HepG2 (cell line): ENCODE results near the gene APOC1. TPM values are rescaled to one million over a fixed set of nuclear protein-coding genes. Genes with fewer than 3 reads are reported as not detected.
A peak's percentile ranks its signal among the peaks of the same experiment; 100 is the strongest.

ENCODE experiments used
- ARNTL ChIP-seq: sonication (generic); formaldehyde crosslinking; IDR thresholded peaks from 2 replicates; pipeline ENCODE4 v1.4.0; 2020; ENCODE audit warnings: mild to moderate bottlenecking, missing genetic modification reagents
- ATF7-NPFF ChIP-seq: sonication (generic); formaldehyde crosslinking; IDR thresholded peaks from 2 replicates; pipeline ENCODE4 v1.8.1; 2023; ENCODE audit warnings: mild to moderate bottlenecking, low read depth, missing genetic modification reagents, moderate library complexity
- BRCA1 ChIP-seq: sonication (generic); formaldehyde crosslinking; IDR thresholded peaks from 2 replicates; pipeline ENCODE4 v1.4.0; 2020; ENCODE audit warnings: missing genetic modification reagents
- FOXJ3 ChIP-seq: sonication (generic); formaldehyde crosslinking; IDR thresholded peaks from 2 replicates; pipeline ENCODE4 v1.4.0; 2020; ENCODE audit warnings: missing genetic modification reagents, mild to moderate bottlenecking, borderline replicate concordance
- HNRNPH1 ChIP-seq: fragments of 200-400 bp; formaldehyde crosslinking; optimal IDR thresholded peaks from 2 replicates; pipeline ENCODE3; 2017; ENCODE audit warnings: mild to moderate bottlenecking, low read depth, low read length
- IKZF4 ChIP-seq: sonication (generic); formaldehyde crosslinking; IDR thresholded peaks from 2 replicates; pipeline ENCODE4 v1.5.1; 2020; ENCODE audit warnings: borderline replicate concordance, mild to moderate bottlenecking, low read depth, missing genetic modification reagents; ENCODE audit errors: not compliant biosample characterization
- JDP2 ChIP-seq: sonication (generic); formaldehyde crosslinking; IDR thresholded peaks from 2 replicates; pipeline ENCODE4 v1.8.1; 2022; ENCODE audit warnings: missing genetic modification reagents, borderline replicate concordance
- KAT8 ChIP-seq: IDR thresholded peaks from 2 replicates; pipeline ENCODE4 v1.6.1; 2016; ENCODE audit warnings: missing genetic modification reagents, missing compliant biosample characterization
- KMT2B ChIP-seq: IDR thresholded peaks from 2 replicates; pipeline ENCODE4 v1.6.1; 2016; ENCODE audit warnings: missing genetic modification reagents, missing compliant biosample characterization
- MBD4 ChIP-seq: IDR thresholded peaks from 2 replicates; pipeline ENCODE4 v1.6.1; 2012; ENCODE audit warnings: low read length, inconsistent platforms, borderline replicate concordance
- NFIC ChIP-seq: IDR thresholded peaks from 2 replicates; pipeline ENCODE4 v1.6.1; 2012; ENCODE audit warnings: mild to moderate bottlenecking, low read length, inconsistent platforms
- SSRP1 ChIP-seq: IDR thresholded peaks from 2 replicates; pipeline ENCODE4 v1.6.1; 2016; ENCODE audit warnings: control low read depth
- ZFP82 ChIP-seq: sonication (generic); formaldehyde crosslinking; IDR thresholded peaks from 2 replicates; pipeline ENCODE4 v1.5.1; 2020; ENCODE audit warnings: mild to moderate bottlenecking, missing genetic modification reagents, borderline replicate concordance
- ZNF235 ChIP-seq: sonication (generic); formaldehyde crosslinking; IDR thresholded peaks from 2 replicates; pipeline ENCODE4 v1.8.1; 2023; ENCODE audit warnings: mild to moderate bottlenecking, missing genetic modification reagents, borderline replicate concordance
- ZNF30 ChIP-seq: sonication (generic); formaldehyde crosslinking; IDR thresholded peaks from 2 replicates; pipeline ENCODE4 v1.5.0; 2020; ENCODE audit warnings: mild to moderate bottlenecking, missing genetic modification reagents
- ZNF460 ChIP-seq: sonication (generic); formaldehyde crosslinking; IDR thresholded peaks from 2 replicates; pipeline ENCODE4 v1.5.1; 2020; ENCODE audit warnings: missing genetic modification reagents, mild to moderate bottlenecking, borderline replicate concordance
- ZNF546 ChIP-seq: sonication (generic); formaldehyde crosslinking; conservative IDR thresholded peaks from 2 replicates; pipeline ENCODE4 v1.8.1; 2023; ENCODE audit warnings: mild to moderate bottlenecking, missing genetic modification reagents
- polyA plus RNA-seq, 8 experiments: library from polyadenylated mRNA; depleted of rRNA in 3 of 8; stranded (reverse) in 7 of 8; unstranded in 1 of 8; fragments of >200 nt; fragmentation: Illumina TruSeq in 4 of 8; extraction: Trizol in 4 of 8; gene quantifications; 2 replicates each; pipeline versions ENCODE4 v1.2.1 to v1.2.3, GENCODE V29; 2011 to 2016; ENCODE audit warnings: low read depth in 4 of 8, missing spikeins in 1 of 8, mixed read lengths in 1 of 8; ENCODE audit not compliant: insufficient read depth in 1 of 8
- total RNA-seq, 5 experiments: library from RNA; depleted of rRNA; stranded (reverse); fragments of >200 nt; fragmentation: Illumina TruSeq; extraction: Trizol; gene quantifications; 2 replicates each; pipeline ENCODE4 v1.2.3, GENCODE V29; 2016; ENCODE audit warnings: low read depth in 1 of 5
- TF ChIP-seq, protein P1 (sequence below): IDR thresholded peaks from 2 replicates; pipeline ENCODE4 v1.6.1; 2016; ENCODE audit warnings: control low read depth
- TF ChIP-seq, protein P2 (sequence below): sonication (generic); formaldehyde crosslinking; IDR thresholded peaks from 2 replicates; pipeline ENCODE4 v1.5.0; 2020; ENCODE audit warnings: mild to moderate bottlenecking, missing genetic modification reagents
- TF ChIP-seq, protein P3 (sequence below): sonication (generic); formaldehyde crosslinking; IDR thresholded peaks from 2 replicates; pipeline ENCODE4 v1.4.0; 2020; ENCODE audit warnings: mild to moderate bottlenecking, low read depth, missing genetic modification reagents
- TF ChIP-seq, protein P4 (sequence below): sonication (generic); formaldehyde crosslinking; conservative IDR thresholded peaks from 2 replicates; pipeline ENCODE4 v1.5.0; 2020; ENCODE audit warnings: missing genetic modification reagents
- TF ChIP-seq, protein P5 (sequence below): sonication (generic); formaldehyde crosslinking; IDR thresholded peaks from 2 replicates; pipeline ENCODE4 v1.8.1; 2023; ENCODE audit warnings: missing genetic modification reagents, mild to moderate bottlenecking, borderline replicate concordance
- TF ChIP-seq, protein P6 (sequence below): IDR thresholded peaks from 2 replicates; pipeline ENCODE4 v1.6.1; 2012; ENCODE audit warnings: inconsistent platforms

The APOC1 gene
- total and polyA plus RNA-seq, 2 of the 13 experiments (the other 11 are each of a cell fraction or from before 2014, with no cell fraction given), result 600 to 1,235 TPM

DNA sequence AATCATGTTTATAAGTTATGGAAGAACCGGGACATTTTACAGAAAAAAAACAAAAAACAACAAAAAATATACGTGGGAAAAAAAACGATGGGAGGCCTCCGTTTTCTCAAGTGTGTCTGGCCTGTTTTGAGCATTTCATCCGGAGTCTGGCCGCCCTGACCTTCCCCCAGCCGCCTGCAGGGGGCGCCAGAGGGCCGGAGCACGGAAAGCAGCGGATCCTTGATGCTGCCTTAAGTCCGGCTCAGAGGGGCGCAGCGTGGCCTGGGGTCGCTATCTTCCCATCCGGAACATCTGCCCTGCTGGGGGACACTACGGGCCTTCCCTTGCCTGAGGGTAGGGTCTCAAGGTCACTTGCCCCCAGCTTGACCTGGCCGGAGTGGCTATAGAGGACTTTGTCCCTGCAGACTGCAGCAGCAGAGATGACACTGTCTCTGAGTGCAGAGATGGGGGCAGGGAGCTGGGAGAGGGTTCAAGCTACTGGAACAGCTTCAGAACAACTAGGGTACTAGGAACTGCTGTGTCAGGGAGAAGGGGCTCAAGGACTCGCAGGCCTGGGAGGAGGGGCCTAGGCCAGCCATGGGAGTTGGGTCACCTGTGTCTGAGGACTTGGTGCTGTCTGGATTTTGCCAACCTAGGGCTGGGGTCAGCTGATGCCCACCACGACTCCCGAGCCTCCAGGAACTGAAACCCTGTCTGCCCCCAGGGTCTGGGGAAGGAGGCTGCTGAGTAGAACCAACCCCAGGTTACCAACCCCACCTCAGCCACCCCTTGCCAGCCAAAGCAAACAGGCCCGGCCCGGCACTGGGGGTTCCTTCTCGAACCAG lies 10.6 kb upstream of the APOC1 start (continued):
- TF ChIP-seq ATF7-NPFF (CRISPR knock-in tag) (peak; percentile 36; the same call in 1 of the 2 replicates), NFIC (no peak), ZNF460 (CRISPR knock-in tag) (peak; percentile 59; the same call in 1 of the 2 replicates), HNRNPH1 (peak; percentile 56), ZNF235 (CRISPR knock-in tag) (0 out of 2 replicates have a peak, but pooled peaks have one; percentile 32), IKZF4 (CRISPR knock-in tag) (no peak), KMT2B (CRISPR knock-in tag) (peak; percentile 41), BRCA1 (CRISPR knock-in tag) (0 out of 2 replicates have a peak, but pooled peaks have one; percentile 41), ZNF546 (0 out of 2 replicates have a peak, but pooled peaks have one; percentile 55), SSRP1 (CRISPR knock-in tag) (peak; percentile 95), KAT8 (CRISPR knock-in tag) (peak; percentile 54), JDP2 (CRISPR knock-in tag) (no peak), ZFP82 (CRISPR knock-in tag) (peak; percentile 24; the same call in 1 of the 2 replicates), FOXJ3 (CRISPR knock-in tag) (peak; percentile 63; the same call in 1 of the 2 replicates), ARNTL (peak; percentile 60; the same call in 1 of the 2 replicates), ZNF30 (CRISPR knock-in tag) (no peak), MBD4 (0 out of 2 replicates have a peak, but pooled peaks have one; percentile 19)
- TF ChIP-seq, protein P1, sequence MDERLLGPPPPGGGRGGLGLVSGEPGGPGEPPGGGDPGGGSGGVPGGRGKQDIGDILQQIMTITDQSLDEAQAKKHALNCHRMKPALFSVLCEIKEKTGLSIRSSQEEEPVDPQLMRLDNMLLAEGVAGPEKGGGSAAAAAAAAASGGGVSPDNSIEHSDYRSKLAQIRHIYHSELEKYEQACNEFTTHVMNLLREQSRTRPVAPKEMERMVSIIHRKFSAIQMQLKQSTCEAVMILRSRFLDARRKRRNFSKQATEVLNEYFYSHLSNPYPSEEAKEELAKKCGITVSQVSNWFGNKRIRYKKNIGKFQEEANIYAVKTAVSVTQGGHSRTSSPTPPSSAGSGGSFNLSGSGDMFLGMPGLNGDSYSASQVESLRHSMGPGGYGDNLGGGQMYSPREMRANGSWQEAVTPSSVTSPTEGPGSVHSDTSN (CRISPR knock-in tag), result no peak
- TF ChIP-seq, protein P2, sequence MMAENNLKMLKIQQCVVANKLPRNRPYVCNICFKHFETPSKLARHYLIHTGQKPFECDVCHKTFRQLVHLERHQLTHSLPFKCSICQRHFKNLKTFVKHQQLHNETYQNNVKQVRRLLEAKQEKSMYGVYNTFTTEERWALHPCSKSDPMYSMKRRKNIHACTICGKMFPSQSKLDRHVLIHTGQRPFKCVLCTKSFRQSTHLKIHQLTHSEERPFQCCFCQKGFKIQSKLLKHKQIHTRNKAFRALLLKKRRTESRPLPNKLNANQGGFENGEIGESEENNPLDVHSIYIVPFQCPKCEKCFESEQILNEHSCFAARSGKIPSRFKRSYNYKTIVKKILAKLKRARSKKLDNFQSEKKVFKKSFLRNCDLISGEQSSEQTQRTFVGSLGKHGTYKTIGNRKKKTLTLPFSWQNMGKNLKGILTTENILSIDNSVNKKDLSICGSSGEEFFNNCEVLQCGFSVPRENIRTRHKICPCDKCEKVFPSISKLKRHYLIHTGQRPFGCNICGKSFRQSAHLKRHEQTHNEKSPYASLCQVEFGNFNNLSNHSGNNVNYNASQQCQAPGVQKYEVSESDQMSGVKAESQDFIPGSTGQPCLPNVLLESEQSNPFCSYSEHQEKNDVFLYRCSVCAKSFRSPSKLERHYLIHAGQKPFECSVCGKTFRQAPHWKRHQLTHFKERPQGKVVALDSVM, result peak; percentile 55
- TF ChIP-seq, protein P3, sequence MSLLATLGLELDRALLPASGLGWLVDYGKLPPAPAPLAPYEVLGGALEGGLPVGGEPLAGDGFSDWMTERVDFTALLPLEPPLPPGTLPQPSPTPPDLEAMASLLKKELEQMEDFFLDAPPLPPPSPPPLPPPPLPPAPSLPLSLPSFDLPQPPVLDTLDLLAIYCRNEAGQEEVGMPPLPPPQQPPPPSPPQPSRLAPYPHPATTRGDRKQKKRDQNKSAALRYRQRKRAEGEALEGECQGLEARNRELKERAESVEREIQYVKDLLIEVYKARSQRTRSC (CRISPR knock-in tag), result 0 out of 2 replicates have a peak, but pooled peaks have one; percentile 63
- TF ChIP-seq, protein P4, sequence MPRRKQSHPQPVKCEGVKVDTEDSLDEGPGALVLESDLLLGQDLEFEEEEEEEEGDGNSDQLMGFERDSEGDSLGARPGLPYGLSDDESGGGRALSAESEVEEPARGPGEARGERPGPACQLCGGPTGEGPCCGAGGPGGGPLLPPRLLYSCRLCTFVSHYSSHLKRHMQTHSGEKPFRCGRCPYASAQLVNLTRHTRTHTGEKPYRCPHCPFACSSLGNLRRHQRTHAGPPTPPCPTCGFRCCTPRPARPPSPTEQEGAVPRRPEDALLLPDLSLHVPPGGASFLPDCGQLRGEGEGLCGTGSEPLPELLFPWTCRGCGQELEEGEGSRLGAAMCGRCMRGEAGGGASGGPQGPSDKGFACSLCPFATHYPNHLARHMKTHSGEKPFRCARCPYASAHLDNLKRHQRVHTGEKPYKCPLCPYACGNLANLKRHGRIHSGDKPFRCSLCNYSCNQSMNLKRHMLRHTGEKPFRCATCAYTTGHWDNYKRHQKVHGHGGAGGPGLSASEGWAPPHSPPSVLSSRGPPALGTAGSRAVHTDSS (CRISPR knock-in tag), result no peak
- TF ChIP-seq, protein P5, sequence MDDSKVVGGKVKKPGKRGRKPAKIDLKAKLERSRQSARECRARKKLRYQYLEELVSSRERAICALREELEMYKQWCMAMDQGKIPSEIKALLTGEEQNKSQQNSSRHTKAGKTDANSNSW, result no peak
- TF ChIP-seq, protein P6, sequence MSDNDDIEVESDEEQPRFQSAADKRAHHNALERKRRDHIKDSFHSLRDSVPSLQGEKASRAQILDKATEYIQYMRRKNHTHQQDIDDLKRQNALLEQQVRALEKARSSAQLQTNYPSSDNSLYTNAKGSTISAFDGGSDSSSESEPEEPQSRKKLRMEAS, result peak; percentile 42; the same call in 1 of the 2 replicates
